Measurements from ENCODE around the gene GUCY2F. TPM values are rescaled to one million over a fixed set of nuclear protein-coding genes. Genes with fewer than 3 reads are reported as not detected.

The GUCY2F gene
- total RNA-seq, 1 donor from 2014 or later, result 0.07 TPM

DNA sequence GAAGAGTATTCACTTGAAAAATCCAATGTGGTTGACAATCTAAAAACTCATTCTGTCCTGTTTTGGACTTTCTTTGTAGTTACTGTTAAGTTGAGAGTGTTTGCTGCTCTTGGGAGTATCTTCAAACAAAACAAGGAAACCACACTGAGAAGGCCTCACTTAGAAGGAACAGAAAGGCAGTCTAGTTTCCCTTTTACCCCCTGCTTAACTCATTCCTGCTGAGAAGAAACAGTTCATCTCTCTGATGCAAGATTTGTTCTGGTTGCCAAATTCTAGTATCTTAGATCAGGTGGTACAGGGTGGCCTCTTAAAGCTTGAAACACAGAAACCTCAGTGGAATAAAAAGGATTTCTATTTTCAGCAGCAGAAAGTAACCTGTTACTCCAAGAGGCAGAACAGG is 41.4 kb downstream of the GUCY2F start:
- Mint-ChIP-seq H3K4me1 (peaks cover 5% of the 10 kb centered on the region), H3K4me3 (no peak overlapping the region), H3K36me3 (ENCODE audit: low read depth) (no peaks in the 10 kb centered on the region), H3K9me3 (no peaks in the 10 kb centered on the region), H3K27me3 (ENCODE audit: low read depth) (no peaks in the 10 kb centered on the region), H3K27ac (ENCODE audit: unreplicated experiment) (no peak overlapping the region)
- TF ChIP-seq, protein P1, sequence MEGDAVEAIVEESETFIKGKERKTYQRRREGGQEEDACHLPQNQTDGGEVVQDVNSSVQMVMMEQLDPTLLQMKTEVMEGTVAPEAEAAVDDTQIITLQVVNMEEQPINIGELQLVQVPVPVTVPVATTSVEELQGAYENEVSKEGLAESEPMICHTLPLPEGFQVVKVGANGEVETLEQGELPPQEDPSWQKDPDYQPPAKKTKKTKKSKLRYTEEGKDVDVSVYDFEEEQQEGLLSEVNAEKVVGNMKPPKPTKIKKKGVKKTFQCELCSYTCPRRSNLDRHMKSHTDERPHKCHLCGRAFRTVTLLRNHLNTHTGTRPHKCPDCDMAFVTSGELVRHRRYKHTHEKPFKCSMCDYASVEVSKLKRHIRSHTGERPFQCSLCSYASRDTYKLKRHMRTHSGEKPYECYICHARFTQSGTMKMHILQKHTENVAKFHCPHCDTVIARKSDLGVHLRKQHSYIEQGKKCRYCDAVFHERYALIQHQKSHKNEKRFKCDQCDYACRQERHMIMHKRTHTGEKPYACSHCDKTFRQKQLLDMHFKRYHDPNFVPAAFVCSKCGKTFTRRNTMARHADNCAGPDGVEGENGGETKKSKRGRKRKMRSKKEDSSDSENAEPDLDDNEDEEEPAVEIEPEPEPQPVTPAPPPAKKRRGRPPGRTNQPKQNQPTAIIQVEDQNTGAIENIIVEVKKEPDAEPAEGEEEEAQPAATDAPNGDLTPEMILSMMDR (conservative IDR thresholded peaks at IDR 0.05), result no peak
- no peak for DNase-seq (ENCODE audit: low read depth, low spot score)

DNA sequence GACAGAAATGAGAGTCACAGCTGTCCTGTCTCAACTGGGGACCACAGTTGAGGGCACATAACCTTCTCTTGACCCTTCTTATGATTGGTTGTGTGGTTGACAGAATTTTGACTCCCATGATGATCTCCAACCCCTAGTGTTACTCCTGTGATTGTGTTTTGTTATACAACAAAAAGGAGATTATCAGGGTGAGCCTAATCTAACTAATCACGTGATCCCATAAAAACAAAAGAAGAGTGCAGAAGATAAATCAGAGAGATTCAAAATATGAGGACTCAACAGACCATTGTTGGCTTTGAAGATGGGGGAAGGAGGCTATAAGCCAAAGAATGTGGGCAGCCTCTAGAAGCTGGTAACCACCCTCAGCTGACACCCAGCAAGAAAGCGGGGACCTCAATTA is 72.7 kb downstream of the GUCY2F start:
- TF ChIP-seq, protein P1 (conservative IDR thresholded peaks at IDR 0.05), result no peak

DNA sequence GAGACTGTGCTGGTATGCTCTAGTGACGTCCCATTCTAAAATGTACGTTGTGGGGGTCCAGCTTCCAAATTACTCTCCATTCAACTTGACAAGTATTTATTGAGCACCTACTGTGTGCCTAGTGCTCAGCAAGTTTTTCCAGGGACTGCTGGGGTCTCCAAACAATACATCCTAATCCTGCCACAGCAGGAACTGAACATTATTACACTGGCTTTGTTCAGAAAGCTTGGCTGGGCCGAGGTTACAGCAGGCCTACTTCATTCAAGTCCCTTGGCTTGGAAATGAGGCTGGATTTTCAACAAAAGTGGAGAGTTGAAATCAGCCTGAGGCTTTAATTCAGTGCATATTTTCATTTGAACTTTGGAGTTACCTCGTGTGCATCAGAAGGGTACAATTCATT is 78.0 kb downstream of the GUCY2F start:
- Mint-ChIP-seq H3K36me3 (ENCODE audit: low read depth) (no peaks in the 10 kb centered on the region), H3K4me1 (peaks cover 24% of the 10 kb centered on the region), H3K27ac (ENCODE audit: unreplicated experiment) (no peak overlapping the region), H3K9me3 (peaks cover 5% of the 10 kb centered on the region), H3K4me3 (no peak overlapping the region), H3K27me3 (ENCODE audit: low read depth) (no peaks in the 10 kb centered on the region)
- no peak for DNase-seq (ENCODE audit: low read depth, low spot score)
- TF ChIP-seq, protein P1 (conservative IDR thresholded peaks at IDR 0.05), result no peak

More for the DNA sequence above, 72.7 kb downstream of the GUCY2F start:
- Mint-ChIP-seq H3K4me3 (no peak overlapping the region), H3K36me3 (ENCODE audit: low read depth) (no peaks in the 10 kb centered on the region), H3K27ac (ENCODE audit: unreplicated experiment) (no peak overlapping the region), H3K4me1 (no peaks in the 10 kb centered on the region), H3K27me3 (ENCODE audit: low read depth) (no peaks in the 10 kb centered on the region), H3K9me3 (peaks cover 5% of the 10 kb centered on the region)
- no peak for DNase-seq (ENCODE audit: low read depth, low spot score)

DNA sequence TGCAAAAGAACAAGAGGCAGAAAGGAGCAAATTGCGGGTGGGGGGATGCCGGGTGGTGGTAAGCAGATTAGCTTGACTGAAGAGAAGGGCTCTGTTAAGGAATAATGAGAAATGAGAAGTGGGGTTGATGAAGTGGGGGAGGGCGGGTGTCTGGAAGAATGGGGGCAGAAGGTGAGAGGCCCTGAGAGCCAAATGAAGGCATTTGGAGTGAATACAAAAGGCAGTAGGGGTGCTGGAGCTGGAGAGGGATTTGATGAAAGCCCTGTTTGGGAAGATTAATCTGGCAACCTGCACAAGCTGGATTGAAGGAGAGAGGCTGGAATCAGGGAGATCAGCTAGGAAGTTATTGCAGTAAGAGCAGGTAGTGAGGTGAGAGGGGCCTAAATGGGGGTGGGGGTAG is 82.1 kb downstream of the GUCY2F start:
- Mint-ChIP-seq H3K4me1 (peaks cover 53% of the 10 kb centered on the region), H3K36me3 (ENCODE audit: low read depth) (no peaks in the 10 kb centered on the region), H3K27me3 (ENCODE audit: low read depth) (no peaks in the 10 kb centered on the region), H3K27ac (ENCODE audit: unreplicated experiment) (peak overlapping the region; percentile 23), H3K4me3 (no peak overlapping the region), H3K9me3 (no peaks in the 10 kb centered on the region)
- DNase-seq (ENCODE audit: low read depth, low spot score), result no peak
- TF ChIP-seq, protein P1 (conservative IDR thresholded peaks at IDR 0.05), result no peak

DNA sequence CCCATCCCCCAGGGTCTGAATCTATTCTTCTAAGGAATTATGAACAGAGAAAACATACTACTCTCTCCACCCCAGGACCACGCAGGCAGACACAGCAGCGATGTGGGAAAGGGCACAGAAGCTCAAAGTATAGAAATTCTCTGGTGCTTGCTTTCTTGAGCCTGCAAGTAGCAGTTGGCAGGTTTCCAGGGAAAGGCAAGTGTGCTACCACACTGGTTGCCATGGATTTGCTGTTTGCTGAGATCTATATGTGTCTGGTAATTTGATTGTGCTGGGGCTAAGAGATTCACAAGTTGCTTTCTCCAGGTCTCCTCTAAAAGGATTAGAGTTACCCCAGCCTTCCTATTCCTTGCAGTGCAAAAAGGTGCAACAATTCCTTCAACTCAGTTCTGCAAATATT is 83.1 kb downstream of the GUCY2F start:
- H3K27me3 Mint-ChIP-seq (ENCODE audit: low read depth), result no peaks in the 10 kb centered on the region
- no peak for DNase-seq (ENCODE audit: low read depth, low spot score)
- H3K4me1 Mint-ChIP-seq, result peaks cover 53% of the 10 kb centered on the region
- TF ChIP-seq, protein P1 (conservative IDR thresholded peaks at IDR 0.05), result no peak
- H3K36me3 Mint-ChIP-seq (ENCODE audit: low read depth), result no peaks in the 10 kb centered on the region
- no peaks in the 10 kb centered on the region for H3K9me3 Mint-ChIP-seq
- H3K27ac Mint-ChIP-seq (ENCODE audit: unreplicated experiment), result no peak overlapping the region
- no peak overlapping the region for H3K4me3 Mint-ChIP-seq

DNA sequence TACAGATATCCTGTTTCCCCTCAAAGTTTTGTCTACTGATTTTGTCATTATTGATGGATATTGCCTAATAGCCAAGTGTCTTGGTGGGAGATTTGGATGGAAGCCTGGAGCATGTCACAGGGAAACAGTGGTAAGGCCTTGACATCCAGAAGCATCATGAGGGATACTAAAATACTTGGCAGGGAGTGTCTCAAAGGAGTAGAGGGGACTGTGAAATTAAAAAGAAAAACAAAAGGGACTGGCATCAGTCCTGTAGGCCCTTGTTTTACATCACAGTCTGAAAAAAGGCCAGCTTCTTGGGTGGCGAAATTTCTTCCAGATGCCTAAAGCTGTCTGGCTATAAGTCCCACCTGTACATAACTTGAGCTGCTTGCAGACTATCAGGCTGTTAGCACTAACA is 83.8 kb downstream of the GUCY2F start:
- no peak overlapping the region for H3K27ac Mint-ChIP-seq (ENCODE audit: unreplicated experiment)
- H3K4me3 Mint-ChIP-seq, result no peak overlapping the region
- DNase-seq (ENCODE audit: low read depth, low spot score), result no peak
- TF ChIP-seq, protein P1 (conservative IDR thresholded peaks at IDR 0.05), result no peak
- no peaks in the 10 kb centered on the region for H3K9me3 Mint-ChIP-seq
- H3K36me3 Mint-ChIP-seq (ENCODE audit: low read depth), result no peaks in the 10 kb centered on the region
- H3K4me1 Mint-ChIP-seq, result peaks cover 53% of the 10 kb centered on the region
- H3K27me3 Mint-ChIP-seq (ENCODE audit: low read depth), result no peaks in the 10 kb centered on the region

All from neural crest cell (in vitro differentiated cells).